HepG2 (cell line): ENCODE results near the gene CD244. TPM values are rescaled to one million over a fixed set of nuclear protein-coding genes. Genes with fewer than 3 reads are reported as not detected.

Experiments
- FOSL2 ChIP-seq: sonication (generic); formaldehyde crosslinking; IDR thresholded peaks from 2 replicates; pipeline ENCODE4 v1.4.0; 2020; ENCODE audit warnings: missing genetic modification reagents
- MAFF ChIP-seq: IDR thresholded peaks from 2 replicates; pipeline ENCODE4 v1.6.1; 2011; ENCODE audit warnings: low read depth, low read length, improper control_type of control experiment
- MAFK ChIP-seq, 2 experiments: IDR thresholded peaks in 1 of 2; conservative IDR thresholded peaks in 1 of 2; 2 replicates each; pipeline ENCODE4 v1.6.1; 2011; ENCODE audit warnings: improper control_type of control experiment in 2 of 2, low read length in 2 of 2
- NFKB2 ChIP-seq: sonication (generic); formaldehyde crosslinking; IDR thresholded peaks from 2 replicates; pipeline ENCODE4 v1.4.0; 2020; ENCODE audit warnings: missing genetic modification reagents, borderline replicate concordance
- PRDM15 ChIP-seq: sonication (generic); formaldehyde crosslinking; IDR thresholded peaks from 2 replicates; pipeline ENCODE4 v1.4.0; 2020; ENCODE audit warnings: missing genetic modification reagents
- TBX2 ChIP-seq: sonication (generic); formaldehyde crosslinking; IDR thresholded peaks from 2 replicates; pipeline ENCODE4 v1.5.0; 2020; ENCODE audit warnings: missing genetic modification reagents, mild to moderate bottlenecking, borderline replicate concordance
- ZNF407 ChIP-seq: sonication (generic); formaldehyde crosslinking; IDR thresholded peaks from one replicate; pipeline ENCODE4 v1.5.1; 2020; ENCODE audit warnings: mild to moderate bottlenecking, missing genetic modification reagents; ENCODE audit errors: not compliant biosample characterization
- ZNF432 ChIP-seq: sonication (generic); formaldehyde crosslinking; IDR thresholded peaks from 2 replicates; pipeline ENCODE4 v1.5.0; 2020; ENCODE audit warnings: missing genetic modification reagents, mild to moderate bottlenecking, borderline replicate concordance
- ZNF589 ChIP-seq: sonication (generic); formaldehyde crosslinking; conservative IDR thresholded peaks from 2 replicates; pipeline ENCODE4 v1.8.0; 2022; ENCODE audit warnings: mild to moderate bottlenecking, moderate library complexity, missing genetic modification reagents
- ZNF598 ChIP-seq: sonication (generic); formaldehyde crosslinking; IDR thresholded peaks from 2 replicates; pipeline ENCODE4 v1.5.1; 2020; ENCODE audit warnings: mild to moderate bottlenecking, missing genetic modification reagents, borderline replicate concordance
- ZNF879 ChIP-seq: sonication (generic); formaldehyde crosslinking; IDR thresholded peaks from 2 replicates; pipeline ENCODE4 v1.8.1; 2023; ENCODE audit warnings: missing genetic modification reagents
- polyA plus RNA-seq, 8 experiments: library from polyadenylated mRNA; depleted of rRNA in 3 of 8; stranded (reverse) in 7 of 8; unstranded in 1 of 8; fragments of >200 nt; fragmentation: Illumina TruSeq in 4 of 8; extraction: Trizol in 4 of 8; gene quantifications; 2 replicates each; pipeline versions ENCODE4 v1.2.1 to v1.2.3, GENCODE V29; 2011 to 2016; ENCODE audit warnings: low read depth in 4 of 8, missing spikeins in 1 of 8, mixed read lengths in 1 of 8; ENCODE audit not compliant: insufficient read depth in 1 of 8
- total RNA-seq, 5 experiments: library from RNA; depleted of rRNA; stranded (reverse); fragments of >200 nt; fragmentation: Illumina TruSeq; extraction: Trizol; gene quantifications; 2 replicates each; pipeline ENCODE4 v1.2.3, GENCODE V29; 2016; ENCODE audit warnings: low read depth in 1 of 5

CD244 gene
- total and polyA plus RNA-seq, 2 of the 13 experiments (the other 11 are each of a cell fraction or from before 2014, with no cell fraction given) = 0.09 TPM; not detected in 1

GRCh38 chr1:160813215-160813614 lies 49.5 kb downstream of the CD244 start (continued):
- TF ChIP-seq TBX2 (no peak), MAFK (conservative IDR thresholded peaks at IDR 0.05 in 1 of 2, IDR thresholded peaks at IDR 0.05 in 1 of 2; ENCODE audit: low read length in 2 of 2) (peak; percentile 20 to 54; a peak in 2 of 4 replicates), ZNF879 (CRISPR knock-in tag) (no peak), MAFF (peak; percentile 39), ZNF598 (CRISPR knock-in tag) (no peak), FOSL2 (peak; percentile 62), NFKB2 (CRISPR knock-in tag) (no peak), ZNF589 (CRISPR knock-in tag) (no peak), ZNF407 (no peak), PRDM15 (CRISPR knock-in tag) (no peak), ZNF432 (CRISPR knock-in tag) (no peak)
